ENCODE data around the gene EIF2B5. TPM values are rescaled to one million over a fixed set of nuclear protein-coding genes. Genes with fewer than 3 reads are reported as not detected.
A peak's percentile ranks its signal among the peaks of the same experiment; 100 is the strongest.

The EIF2B5 gene
- total and polyA plus RNA-seq, 9 of the 15 experiments (the other 6 are each of a cell fraction or from before 2014, with no cell fraction given), result 19.1 to 92.4 (median 74.0) TPM

- peak; percentile 63 for TF ChIP-seq GABPA (tag; conservative IDR thresholded peaks at IDR 0.05; ENCODE audit: low read depth)
- TF ChIP-seq, protein P1, sequence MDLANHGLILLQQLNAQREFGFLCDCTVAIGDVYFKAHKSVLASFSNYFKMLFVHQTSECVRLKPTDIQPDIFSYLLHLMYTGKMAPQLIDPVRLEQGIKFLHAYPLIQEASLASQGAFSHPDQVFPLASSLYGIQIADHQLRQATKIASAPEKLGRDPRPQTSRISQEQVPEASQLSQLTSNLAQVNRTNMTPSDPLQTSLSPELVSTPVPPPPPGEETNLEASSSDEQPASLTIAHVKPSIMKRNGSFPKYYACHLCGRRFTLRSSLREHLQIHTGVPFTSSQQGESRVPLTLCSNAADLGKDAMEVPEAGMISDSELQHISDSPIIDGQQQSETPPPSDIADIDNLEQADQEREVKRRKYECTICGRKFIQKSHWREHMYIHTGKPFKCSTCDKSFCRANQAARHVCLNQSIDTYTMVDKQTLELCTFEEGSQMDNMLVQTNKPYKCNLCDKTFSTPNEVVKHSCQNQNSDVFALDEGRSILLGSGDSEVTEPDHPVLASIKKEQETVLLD (IDR thresholded peaks at IDR 0.05), result peak; percentile 99
- peak; percentile 60 for TF ChIP-seq KDM5B (IDR thresholded peaks at IDR 0.05; ENCODE audit: insufficient replicate concordance, low read depth, low read length)
- peak in 1 of 2 experiments; percentile 47; a peak in 1 of 4 replicates for TF ChIP-seq TEAD1 (CRISPR knock-in tag; IDR thresholded peaks at IDR 0.05)
- TF ChIP-seq TBP (optimal IDR thresholded peaks at IDR 0.05; ENCODE audit: low read depth, low read length), result peak; percentile 25
- TF ChIP-seq PBX2 (CRISPR knock-in tag; IDR thresholded peaks at IDR 0.05; ENCODE audit: low read depth), result no peak
- 0 out of 2 replicates have a peak, but pooled peaks have one; percentile 27 for TF ChIP-seq PBX2 (tag; conservative IDR thresholded peaks at IDR 0.05; ENCODE audit: low read depth)
- 0 out of 2 replicates have a peak, but pooled peaks have one; percentile 73 for TF ChIP-seq HDAC8 (tag; IDR thresholded peaks at IDR 0.05)
- peak; percentile 43 for TF ChIP-seq NEUROD1 (IDR thresholded peaks at IDR 0.05; ENCODE audit: borderline replicate concordance, low read depth, low read length, partially characterized antibody)
- TF ChIP-seq ZHX1 (conservative IDR thresholded peaks at IDR 0.05; ENCODE audit: low read length), result no peak
- 0 out of 2 replicates have a peak, but pooled peaks have one; percentile 15 for TF ChIP-seq GTF2F1 (IDR thresholded peaks at IDR 0.05; ENCODE audit: low read depth, low read length)
- TF ChIP-seq MTF1 (CRISPR knock-in tag; IDR thresholded peaks at IDR 0.05; ENCODE audit: borderline replicate concordance), result no peak
- TF ChIP-seq TRIM24 (IDR thresholded peaks at IDR 0.05), result peak; percentile 13 to 47; a peak in 2 of 4 replicates
- TF ChIP-seq CXXC5 (CRISPR knock-in tag; IDR thresholded peaks at IDR 0.05), result peak; percentile 92
Observed at GRCh38 chr3:184185461-184186183, 50.5 kb downstream of the EIF2B5 start (continued).
